Activated CD8-positive, alpha-beta T cell treated with anti-CD3 and anti-CD28 coated beads for 36 hours (primary cell): ENCODE measurements around the gene NFAM1. TPM values are rescaled to one million over a fixed set of nuclear protein-coding genes. Genes with fewer than 3 reads are reported as not detected.

Source experiments
- ATAC-seq: fragments of 200-7000 bp; cut with Tn5 transposase; one replicate; pipeline ENCODE4 v1.10.0; 2021; ENCODE audit warnings: mild to moderate bottlenecking, moderate library complexity
- CTCF ChIA-PET: fragments of 350-600 bp; sonication (Branson Sonifier 250); formaldehyde crosslinking; loops from one replicate; lab custom pipeline; 2021; ENCODE audit warnings: antibody characterized with exemption; lab: Charles Lee
- POLR2A ChIA-PET: fragments of 350-600 bp; sonication (Branson Sonifier 250); formaldehyde crosslinking; loops from one replicate; lab custom pipeline; 2021; ENCODE audit warnings: antibody characterized with exemption; lab: Charles Lee
- DNase-seq: peaks from one replicate; pipeline ENCODE4 v3.0.0-alpha.2; 2020
- H3K27ac Mint-ChIP-seq: one replicate; pipeline ENCODE4 v1.8.0; 2021; ENCODE audit warnings: mild to moderate bottlenecking, mixed read lengths
- H3K27me3 Mint-ChIP-seq: one replicate; pipeline ENCODE4 v1.8.0; 2021; ENCODE audit warnings: mixed read lengths
- H3K36me3 Mint-ChIP-seq: one replicate; pipeline ENCODE4 v1.8.0; 2021; ENCODE audit warnings: low read depth, mixed read lengths
- H3K4me1 Mint-ChIP-seq: one replicate; pipeline ENCODE4 v1.8.0; 2021; ENCODE audit warnings: low read depth, mixed read lengths
- H3K4me3 Mint-ChIP-seq: one replicate; pipeline ENCODE4 v1.8.0; 2021; ENCODE audit warnings: mild to moderate bottlenecking, moderate library complexity, mixed read lengths
- H3K9me3 Mint-ChIP-seq: one replicate; pipeline ENCODE4 v1.8.0; 2021; ENCODE audit warnings: mixed read lengths
- CTCF ChIP-seq: fragments of 200-600 bp; IDR thresholded peaks from one replicate; pipeline ENCODE4 v1.8.0; 2022; ENCODE audit warnings: antibody characterized with exemption, mild to moderate bottlenecking
- intact Hi-C: fragments of 100-400 bp; cut with micrococcal nuclease; formaldehyde crosslinking; loops from one replicate; pipeline ENCODE4 v1.10.0; 2022
- total RNA-seq, 2 experiments: library from RNA; stranded (reverse); gene quantifications; one replicate each; pipeline ENCODE4 v1.2.3, GENCODE V29; 2021

NFAM1 gene
- total RNA-seq, 2 experiments from 2014 or later = 0.16 TPM; not detected in 1

- intact Hi-C loops = no loop called here
- no peaks in the 10 kb centered on the region for H3K9me3 Mint-ChIP-seq
- CTCF ChIA-PET = no interaction called here
- POLR2A ChIA-PET = no interaction called here
- no peak for DNase-seq
- no peak for TF ChIP-seq CTCF
- peaks cover 2% of the 10 kb centered on the region for H3K27me3 Mint-ChIP-seq
- H3K36me3 Mint-ChIP-seq = no peaks in the 10 kb centered on the region
- no peak overlapping the region for H3K27ac Mint-ChIP-seq
- no peak overlapping the region for H3K4me3 Mint-ChIP-seq
- peaks cover 12% of the 10 kb centered on the region for H3K4me1 Mint-ChIP-seq
- ATAC-seq = peak; percentile 53
Observed at GRCh38 chr22:42343531-42344081, 88.6 kb downstream of the NFAM1 start.

GRCh38 chr22:42343121-42343454 is 89.1 kb downstream of the NFAM1 start:
- no peak for TF ChIP-seq CTCF
- ATAC-seq (no peak), DNase-seq (peak; percentile 37)
- H3K27me3 Mint-ChIP-seq = peaks cover 2% of the 10 kb centered on the region
- intact Hi-C loops = no loop called here
- ChIA-PET POLR2A (no interaction called here), CTCF (interaction anchor here (1.0 kb wide), 1 partner anchor 95 kb away, joined by 3 read pairs; no protein-coding TSS in a partner anchor)
- H3K9me3 Mint-ChIP-seq = no peaks in the 10 kb centered on the region
- no peak overlapping the region for H3K27ac Mint-ChIP-seq
- H3K4me1 Mint-ChIP-seq = peaks cover 12% of the 10 kb centered on the region
- no peaks in the 10 kb centered on the region for H3K36me3 Mint-ChIP-seq
- H3K4me3 Mint-ChIP-seq = peak overlapping the region; percentile 57

- no peak overlapping the region for H3K27ac Mint-ChIP-seq
- peaks cover 10% of the 10 kb centered on the region for H3K4me1 Mint-ChIP-seq
- DNase-seq = no peak
- no peaks in the 10 kb centered on the region for H3K36me3 Mint-ChIP-seq
- intact Hi-C loops = no loop called here
- H3K27me3 Mint-ChIP-seq = peaks cover 2% of the 10 kb centered on the region
- CTCF ChIA-PET = interaction anchor here (1.0 kb wide), 1 partner anchor 95 kb away, joined by 3 read pairs; no protein-coding TSS in a partner anchor
- POLR2A ChIA-PET = interaction anchor here (0.7 to 1.2 kb wide), 2 partner anchors 8 to 35 kb away, joined by 3 to 4 read pairs; no protein-coding TSS in a partner anchor
- TF ChIP-seq CTCF = no peak
- ATAC-seq = no peak
- no peaks in the 10 kb centered on the region for H3K9me3 Mint-ChIP-seq
- peak overlapping the region; percentile 57 for H3K4me3 Mint-ChIP-seq
Observed at GRCh38 chr22:42342426-42343120, 89.6 kb downstream of the NFAM1 start.

- Mint-ChIP-seq H3K4me3 (no peak overlapping the region), H3K9me3 (no peaks in the 10 kb centered on the region), H3K36me3 (no peaks in the 10 kb centered on the region), H3K27me3 (peaks cover 2% of the 10 kb centered on the region), H3K4me1 (peaks cover 9% of the 10 kb centered on the region), H3K27ac (no peak overlapping the region)
- no peak for ATAC-seq
- intact Hi-C loops = no loop called here
- ChIA-PET CTCF (no interaction called here), POLR2A (interaction anchor here (1.2 to 1.3 kb wide), 2 partner anchors 9 to 41 kb away, joined by 3 to 4 read pairs; no protein-coding TSS in a partner anchor)
- DNase-seq = no peak
- no peak for TF ChIP-seq CTCF
Observed at GRCh38 chr22:42341779-42342178, 90.4 kb downstream of the NFAM1 start.

GRCh38 chr22:42340829-42341383 is 91.3 kb downstream of the NFAM1 start:
- POLR2A ChIA-PET = interaction anchor here (1.3 kb wide), 1 partner anchor 40 kb away, joined by 3 read pairs; no protein-coding TSS in a partner anchor
- ATAC-seq (no peak), DNase-seq (no peak)
- CTCF ChIA-PET = no interaction called here
- no peak for TF ChIP-seq CTCF
- H3K4me1 Mint-ChIP-seq = peaks cover 9% of the 10 kb centered on the region
- H3K27me3 Mint-ChIP-seq = peaks cover 2% of the 10 kb centered on the region
- no peak overlapping the region for H3K27ac Mint-ChIP-seq
- no peak overlapping the region for H3K4me3 Mint-ChIP-seq
- H3K9me3 Mint-ChIP-seq = no peaks in the 10 kb centered on the region
- intact Hi-C loops = no loop called here
- no peaks in the 10 kb centered on the region for H3K36me3 Mint-ChIP-seq
